ENCODE data around the gene ULK4.

The ULK4 gene

GRCh38 chr3:41940393-41940792 lies 21.5 kb downstream of the ULK4 start:
- Histone ChIP-seq H3K4me1 (ENCODE audit: insufficient read depth, low read length, poor library complexity, severe bottlenecking) (no peaks in the 10 kb centered on the region), H3K4me3 (ENCODE audit: low read length, poor library complexity, severe bottlenecking) (no peak overlapping the region), H4K20me1 (ENCODE audit: insufficient read depth, low read length, poor library complexity, severe bottlenecking) (no peaks in the 10 kb centered on the region), H3K4me2 (ENCODE audit: low read depth, low read length, poor library complexity, severe bottlenecking) (no peak overlapping the region), H2AFZ (ENCODE audit: low read length) (no peak overlapping the region), H3F3A (ENCODE audit: low read depth) (no peaks in the 10 kb centered on the region), H3K27me3 (ENCODE audit: insufficient read depth, low read length, poor library complexity, severe bottlenecking) (no peaks in the 10 kb centered on the region), H3K36me3 (ENCODE audit: insufficient read depth, low read length) (no peaks in the 10 kb centered on the region), H3K79me2 (ENCODE audit: insufficient read depth, low read length) (no peaks in the 10 kb centered on the region), H3K9ac (ENCODE audit: low read depth, low read length, poor library complexity, severe bottlenecking) (no peak overlapping the region), H3K9me2 (replicated peaks; ENCODE audit: low read depth, low read length) (no peaks in the 10 kb centered on the region), H3K9me3 (ENCODE audit: insufficient read depth, low read depth, low read length) (no peaks in the 10 kb centered on the region)
- TF ChIP-seq CTCF (conservative IDR thresholded peaks at IDR 0.05; ENCODE audit: low read length) (no peak), EZH2phosphoT487 (IDR thresholded peaks at IDR 0.05; ENCODE audit: borderline replicate concordance) (no peak)

- no peaks in the 10 kb centered on the region for H3K4me1 ChIP-seq (ENCODE audit: insufficient read depth, low read length, poor library complexity, severe bottlenecking)
- H3K9me3 ChIP-seq (ENCODE audit: insufficient read depth, low read depth, low read length): no peaks in the 10 kb centered on the region
- H4K20me1 ChIP-seq (ENCODE audit: insufficient read depth, low read length, poor library complexity, severe bottlenecking): no peaks in the 10 kb centered on the region
- no peak overlapping the region for H3K4me3 ChIP-seq (ENCODE audit: low read length, poor library complexity, severe bottlenecking)
- H3K36me3 ChIP-seq (ENCODE audit: insufficient read depth, low read length): no peaks in the 10 kb centered on the region
- no peak overlapping the region for H2AFZ ChIP-seq (ENCODE audit: low read length)
- H3K9ac ChIP-seq (ENCODE audit: low read depth, low read length, poor library complexity, severe bottlenecking): no peak overlapping the region
- H3K27me3 ChIP-seq (ENCODE audit: insufficient read depth, low read length, poor library complexity, severe bottlenecking): no peaks in the 10 kb centered on the region
- no peaks in the 10 kb centered on the region for H3K79me2 ChIP-seq (ENCODE audit: insufficient read depth, low read length)
- H3K4me2 ChIP-seq (ENCODE audit: low read depth, low read length, poor library complexity, severe bottlenecking): no peak overlapping the region
- H3F3A ChIP-seq (ENCODE audit: low read depth): no peaks in the 10 kb centered on the region
- no peaks in the 10 kb centered on the region for H3K9me2 ChIP-seq (replicated peaks; ENCODE audit: low read depth, low read length)
- TF ChIP-seq EZH2phosphoT487 (IDR thresholded peaks at IDR 0.05; ENCODE audit: borderline replicate concordance): no peak
- no peak for TF ChIP-seq CTCF (conservative IDR thresholded peaks at IDR 0.05; ENCODE audit: low read length)
Observed at GRCh38 chr3:41936384-41936783, 25.5 kb downstream of the ULK4 start.

- Histone ChIP-seq H3K36me3 (ENCODE audit: insufficient read depth, low read length) (no peaks in the 10 kb centered on the region), H2AFZ (ENCODE audit: low read length) (no peak overlapping the region)
Observed at GRCh38 chr3:41933154-41933676, 28.7 kb downstream of the ULK4 start.

More at GRCh38 chr3:41933154-41933676, 28.7 kb downstream of the ULK4 start:
- no peak overlapping the region for H3K9ac ChIP-seq (ENCODE audit: low read depth, low read length, poor library complexity, severe bottlenecking)
- H3K4me2 ChIP-seq (ENCODE audit: low read depth, low read length, poor library complexity, severe bottlenecking): no peak overlapping the region
- no peaks in the 10 kb centered on the region for H3K4me1 ChIP-seq (ENCODE audit: insufficient read depth, low read length, poor library complexity, severe bottlenecking)
- no peak overlapping the region for H3K4me3 ChIP-seq (ENCODE audit: low read length, poor library complexity, severe bottlenecking)
- H3K9me2 ChIP-seq (replicated peaks; ENCODE audit: low read depth, low read length): no peaks in the 10 kb centered on the region
- H3F3A ChIP-seq (ENCODE audit: low read depth): no peaks in the 10 kb centered on the region
- H4K20me1 ChIP-seq (ENCODE audit: insufficient read depth, low read length, poor library complexity, severe bottlenecking): no peaks in the 10 kb centered on the region
- no peaks in the 10 kb centered on the region for H3K79me2 ChIP-seq (ENCODE audit: insufficient read depth, low read length)
- no peaks in the 10 kb centered on the region for H3K27me3 ChIP-seq (ENCODE audit: insufficient read depth, low read length, poor library complexity, severe bottlenecking)
- TF ChIP-seq CTCF (conservative IDR thresholded peaks at IDR 0.05; ENCODE audit: low read length) (no peak), EZH2phosphoT487 (IDR thresholded peaks at IDR 0.05; ENCODE audit: borderline replicate concordance) (no peak)
- H3K9me3 ChIP-seq (ENCODE audit: insufficient read depth, low read depth, low read length): no peaks in the 10 kb centered on the region
